Astrocyte (in vitro differentiated cells and primary cell): ENCODE measurements around the gene MLLT1. TPM values are rescaled to one million over a fixed set of nuclear protein-coding genes. Genes with fewer than 3 reads are reported as not detected.
A peak's percentile ranks its signal among the peaks of the same experiment; 100 is the strongest.

Experiments used
- DNase-seq: peaks from one replicate; pipeline ENCODE4 v3.0.0-alpha.2; 2010; ENCODE audit warnings: low read depth
- FAIRE-seq: peaks from 2 replicates; lab custom pipeline; 2011; peaks lifted over from hg19 to GRCh38; lab: Jason Lieb, UNC
- H2AFZ ChIP-seq: 2 replicates; pipeline ENCODE4 v1.6.0; 2012; ENCODE audit warnings: low read depth, low read length, inconsistent platforms
- H3K27ac ChIP-seq: 2 replicates; pipeline ENCODE4 v1.5.1; 2011; ENCODE audit warnings: low read depth, low read length, inconsistent platforms
- H3K27me3 ChIP-seq: 2 replicates; pipeline ENCODE4 v1.6.0; 2011; ENCODE audit warnings: low read length, inconsistent platforms; ENCODE audit not compliant: insufficient read depth
- H3K36me3 ChIP-seq: 2 replicates; pipeline ENCODE4 v1.5.1; 2011; ENCODE audit warnings: low read length, inconsistent platforms; ENCODE audit not compliant: insufficient read depth
- H3K4me1 ChIP-seq: 2 replicates; pipeline ENCODE4 v1.5.1; 2011; ENCODE audit warnings: low read length, inconsistent platforms; ENCODE audit not compliant: insufficient read depth
- H3K4me2 ChIP-seq: 2 replicates; pipeline ENCODE4 v1.6.0; 2012; ENCODE audit warnings: low read length, inconsistent platforms
- H3K4me3 ChIP-seq: 2 replicates; pipeline ENCODE4 v1.5.1; 2011; ENCODE audit warnings: low read depth, mild to moderate bottlenecking, low read length, inconsistent platforms; ENCODE audit not compliant: insufficient read depth
- H3K79me2 ChIP-seq: 2 replicates; pipeline ENCODE4 v1.6.0; 2012; ENCODE audit warnings: mild to moderate bottlenecking, low read length, inconsistent platforms; ENCODE audit not compliant: insufficient read depth
- H3K9ac ChIP-seq: 2 replicates; pipeline ENCODE4 v1.6.0; 2012; ENCODE audit warnings: mild to moderate bottlenecking, low read length, inconsistent platforms
- H3K9me3 ChIP-seq: 2 replicates; pipeline ENCODE4 v1.5.1; 2012; ENCODE audit warnings: low read depth, mild to moderate bottlenecking, low read length, inconsistent platforms; ENCODE audit not compliant: insufficient read depth
- H4K20me1 ChIP-seq: 2 replicates; pipeline ENCODE4 v1.6.0; 2012; ENCODE audit warnings: low read length, inconsistent platforms; ENCODE audit not compliant: insufficient read depth
- H3K27ac Mint-ChIP-seq: one replicate; pipeline ENCODE4 v1.8.0; 2021; ENCODE audit warnings: mild to moderate bottlenecking, mixed read lengths; ENCODE audit not compliant: unreplicated experiment
- H3K27me3 Mint-ChIP-seq: one replicate; pipeline ENCODE4 v1.8.0; 2021; ENCODE audit warnings: low read depth, mixed read lengths; ENCODE audit not compliant: unreplicated experiment
- H3K36me3 Mint-ChIP-seq: one replicate; pipeline ENCODE4 v1.8.0; 2021; ENCODE audit warnings: low read depth, mixed read lengths; ENCODE audit not compliant: unreplicated experiment
- H3K4me1 Mint-ChIP-seq: one replicate; pipeline ENCODE4 v1.8.0; 2021; ENCODE audit warnings: low read depth, mixed read lengths; ENCODE audit not compliant: unreplicated experiment
- H3K4me3 Mint-ChIP-seq: one replicate; pipeline ENCODE4 v1.8.0; 2021; ENCODE audit warnings: mild to moderate bottlenecking, moderate library complexity, mixed read lengths; ENCODE audit not compliant: unreplicated experiment
- H3K9me3 Mint-ChIP-seq: one replicate; pipeline ENCODE4 v1.8.0; 2021; ENCODE audit warnings: mild to moderate bottlenecking, mixed read lengths; ENCODE audit not compliant: unreplicated experiment
- EZH2 ChIP-seq: IDR thresholded peaks from 2 replicates; pipeline ENCODE4 v1.6.1; 2012; ENCODE audit warnings: mild to moderate bottlenecking, low read length, inconsistent platforms; ENCODE audit not compliant: insufficient read depth
- total RNA-seq: library from RNA; stranded (reverse); gene quantifications from 2 replicates; pipeline ENCODE4 v1.2.1, GENCODE V29; 2021
- TF ChIP-seq, protein P1 (sequence below): IDR thresholded peaks from 2 replicates; pipeline ENCODE4 v1.5.1; 2011; ENCODE audit warnings: low read depth, mild to moderate bottlenecking, inconsistent platforms, low read length, moderate library complexity; ENCODE audit not compliant: insufficient read depth

Gene MLLT1
- total RNA-seq, 1 donor from 2014 or later: 46.0 TPM

DNA sequence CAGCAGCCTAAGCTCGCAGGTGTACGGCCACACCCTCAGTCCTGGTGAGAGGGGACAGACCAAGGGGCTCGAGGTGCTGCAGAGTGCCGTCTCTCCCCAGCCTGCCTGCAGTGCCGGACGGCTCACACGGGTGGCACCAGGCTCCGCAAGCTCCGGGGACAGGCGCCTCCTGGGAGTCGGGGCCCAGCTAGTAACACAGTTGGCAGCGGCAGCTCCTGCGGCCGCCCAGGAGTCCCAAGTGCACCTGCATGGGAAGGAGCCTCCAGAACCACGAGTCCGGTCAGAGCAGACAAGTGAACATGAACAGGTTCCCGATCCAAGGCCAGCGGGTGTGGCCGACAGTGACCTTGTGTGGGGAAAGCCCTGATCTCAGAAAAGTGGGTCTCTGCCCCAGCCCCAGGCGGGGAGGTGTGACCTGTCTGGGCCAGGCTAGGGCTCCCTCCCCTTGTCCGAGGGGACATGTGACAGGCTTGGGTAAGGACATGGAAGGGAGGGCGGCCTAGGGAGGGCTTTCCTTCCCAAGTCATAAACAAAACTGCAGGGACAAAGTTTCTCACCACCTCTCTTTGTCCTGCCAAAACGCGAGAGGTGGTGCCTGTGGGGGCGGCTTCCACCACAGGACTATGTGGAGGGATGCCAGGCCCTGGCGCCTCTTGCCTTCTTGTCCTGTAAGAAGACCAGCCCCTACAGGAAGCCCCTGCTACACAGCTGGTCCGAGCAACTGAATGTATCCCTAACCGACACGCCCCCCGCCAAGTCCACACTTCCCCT lies 46.5 kb downstream of the MLLT1 start:
- no peaks in the 10 kb centered on the region for H3K36me3 ChIP-seq
- no peaks in the 10 kb centered on the region for H3K27me3 ChIP-seq
- TF ChIP-seq EZH2: no peak
- TF ChIP-seq, protein P1, sequence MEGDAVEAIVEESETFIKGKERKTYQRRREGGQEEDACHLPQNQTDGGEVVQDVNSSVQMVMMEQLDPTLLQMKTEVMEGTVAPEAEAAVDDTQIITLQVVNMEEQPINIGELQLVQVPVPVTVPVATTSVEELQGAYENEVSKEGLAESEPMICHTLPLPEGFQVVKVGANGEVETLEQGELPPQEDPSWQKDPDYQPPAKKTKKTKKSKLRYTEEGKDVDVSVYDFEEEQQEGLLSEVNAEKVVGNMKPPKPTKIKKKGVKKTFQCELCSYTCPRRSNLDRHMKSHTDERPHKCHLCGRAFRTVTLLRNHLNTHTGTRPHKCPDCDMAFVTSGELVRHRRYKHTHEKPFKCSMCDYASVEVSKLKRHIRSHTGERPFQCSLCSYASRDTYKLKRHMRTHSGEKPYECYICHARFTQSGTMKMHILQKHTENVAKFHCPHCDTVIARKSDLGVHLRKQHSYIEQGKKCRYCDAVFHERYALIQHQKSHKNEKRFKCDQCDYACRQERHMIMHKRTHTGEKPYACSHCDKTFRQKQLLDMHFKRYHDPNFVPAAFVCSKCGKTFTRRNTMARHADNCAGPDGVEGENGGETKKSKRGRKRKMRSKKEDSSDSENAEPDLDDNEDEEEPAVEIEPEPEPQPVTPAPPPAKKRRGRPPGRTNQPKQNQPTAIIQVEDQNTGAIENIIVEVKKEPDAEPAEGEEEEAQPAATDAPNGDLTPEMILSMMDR: no peak
- peak overlapping the region; percentile 68 for H3K9ac ChIP-seq
- DNase-seq (peak; percentile 74), FAIRE-seq (no peak)
- H3K27me3 Mint-ChIP-seq: no peaks in the 10 kb centered on the region
- no peak overlapping the region for H2AFZ ChIP-seq
- H3K79me2 ChIP-seq: peaks cover 87% of the 10 kb centered on the region
- H3K4me3 ChIP-seq: peak overlapping the region; percentile 24
- H3K27ac ChIP-seq: peak overlapping the region; percentile 77
- H4K20me1 ChIP-seq: peaks cover 89% of the 10 kb centered on the region
- H3K27ac Mint-ChIP-seq: peak overlapping the region; percentile 66
- no peaks in the 10 kb centered on the region for H3K9me3 ChIP-seq
- H3K36me3 Mint-ChIP-seq: peaks cover 4% of the 10 kb centered on the region
- peaks cover 19% of the 10 kb centered on the region for H3K4me1 Mint-ChIP-seq
- no peak overlapping the region for H3K4me3 Mint-ChIP-seq
- H3K9me3 Mint-ChIP-seq: no peaks in the 10 kb centered on the region
- peaks cover 51% of the 10 kb centered on the region for H3K4me1 ChIP-seq
- peak overlapping the region; percentile 79 for H3K4me2 ChIP-seq

DNA sequence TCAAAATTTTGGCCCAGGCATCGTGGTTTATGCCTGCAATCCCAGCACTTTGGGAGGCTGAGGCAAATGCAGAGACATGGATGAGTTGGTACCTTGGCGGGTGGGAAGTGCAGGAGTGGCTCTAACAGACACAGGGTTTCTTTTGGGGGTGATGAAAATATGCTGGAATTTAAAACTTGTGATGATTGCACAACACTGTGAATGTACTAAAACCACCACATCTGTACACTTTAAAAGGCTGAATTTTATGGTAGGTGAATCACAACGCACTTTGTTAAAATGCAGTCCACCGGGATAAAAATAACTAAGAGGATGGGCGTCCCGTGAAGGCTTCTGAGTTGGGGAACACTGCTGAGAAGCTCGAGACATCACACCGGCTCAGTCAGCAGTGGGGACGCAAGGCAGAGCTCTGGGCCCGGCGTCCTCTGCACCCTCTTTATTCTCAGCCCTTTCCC lies 47.1 kb downstream of the MLLT1 start:
- Histone ChIP-seq H3K9me3 (no peaks in the 10 kb centered on the region), H3K4me2 (peak overlapping the region; percentile 79), H3K4me1 (peaks cover 50% of the 10 kb centered on the region), H3K79me2 (peaks cover 88% of the 10 kb centered on the region), H3K4me3 (peak overlapping the region; percentile 24), H2AFZ (no peak overlapping the region), H3K36me3 (no peaks in the 10 kb centered on the region), H3K9ac (peak overlapping the region; percentile 68), H4K20me1 (peaks cover 89% of the 10 kb centered on the region), H3K27me3 (no peaks in the 10 kb centered on the region), H3K27ac (peak overlapping the region; percentile 77)
- peak; percentile 89 for FAIRE-seq
- Mint-ChIP-seq H3K27ac (peak overlapping the region; percentile 27), H3K9me3 (no peaks in the 10 kb centered on the region), H3K36me3 (peaks cover 4% of the 10 kb centered on the region), H3K4me3 (no peak overlapping the region), H3K27me3 (no peaks in the 10 kb centered on the region), H3K4me1 (peaks cover 16% of the 10 kb centered on the region)
- DNase-seq: peak; percentile 93
- TF ChIP-seq, protein P1: no peak
- no peak for TF ChIP-seq EZH2

DNA sequence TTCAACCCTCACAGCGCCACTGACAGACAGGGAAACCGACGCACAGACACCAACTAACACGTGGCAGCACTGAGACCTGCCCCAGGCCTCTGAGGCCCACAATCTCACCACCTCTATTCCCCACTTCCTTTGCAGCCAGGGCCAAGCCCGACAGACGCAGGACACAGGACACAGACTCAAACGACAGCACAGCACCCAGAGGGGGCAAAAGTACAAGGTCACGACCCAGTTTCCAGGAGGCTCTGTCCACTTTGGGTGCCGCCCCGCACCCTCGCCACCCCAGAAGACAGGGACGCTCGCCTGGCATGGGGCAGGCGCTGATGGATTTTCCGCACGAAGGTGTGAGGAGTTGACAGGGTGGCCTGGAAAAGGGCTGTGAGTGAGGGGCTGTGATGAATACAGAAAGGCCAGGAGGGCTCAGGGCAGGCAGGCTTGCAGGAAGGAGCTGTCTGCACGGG lies 48.8 kb downstream of the MLLT1 start:
- no peak for FAIRE-seq
- peaks cover 89% of the 10 kb centered on the region for H3K79me2 ChIP-seq
- H3K4me3 Mint-ChIP-seq: no peak overlapping the region

More for the DNA sequence above, 48.8 kb downstream of the MLLT1 start:
- Histone ChIP-seq H3K27me3 (no peaks in the 10 kb centered on the region), H4K20me1 (peaks cover 91% of the 10 kb centered on the region), H3K4me2 (no peak overlapping the region), H3K4me3 (no peak overlapping the region), H3K9me3 (no peaks in the 10 kb centered on the region), H3K36me3 (no peaks in the 10 kb centered on the region), H2AFZ (no peak overlapping the region), H3K4me1 (peaks cover 43% of the 10 kb centered on the region), H3K9ac (no peak overlapping the region), H3K27ac (no peak overlapping the region)
- Mint-ChIP-seq H3K27ac (no peak overlapping the region), H3K36me3 (peaks cover 8% of the 10 kb centered on the region), H3K4me1 (peaks cover 16% of the 10 kb centered on the region), H3K27me3 (no peaks in the 10 kb centered on the region), H3K9me3 (no peaks in the 10 kb centered on the region)
- no peak for DNase-seq
- no peak for TF ChIP-seq EZH2
- TF ChIP-seq, protein P1: no peak
